GM21529 (cell line): ENCODE measurements around the gene MYBPC3.
"Not testable (repeated sequence)": the region's sequence is repeated elsewhere in the genome, so short reads cannot be mapped to it uniquely, and the experiment has no call there.

Source experiments
- ATAC-seq: cut with Tn5 transposase; IDR thresholded peaks from one replicate; pipeline ENCODE4 v1.9.1; 2021; ENCODE audit not compliant: unreplicated experiment

The MYBPC3 gene

GRCh38 chr11:47326198-47326597 is 26.3 kb downstream of the MYBPC3 start:
- ATAC-seq: no peak

- no peak for ATAC-seq
Observed at GRCh38 chr11:47325271-47326041, 27.0 kb downstream of the MYBPC3 start.

- ATAC-seq: no peak
Observed at GRCh38 chr11:47324520-47324919, 28.0 kb downstream of the MYBPC3 start.

GRCh38 chr11:47318166-47318565 is 34.3 kb downstream of the MYBPC3 start:
- no peak for ATAC-seq

- peak; percentile 86 for ATAC-seq
Observed at GRCh38 chr11:47317064-47317828, 35.3 kb downstream of the MYBPC3 start.

GRCh38 chr11:47316501-47316900 is 36.0 kb downstream of the MYBPC3 start:
- not testable (repeated sequence) for ATAC-seq

- ATAC-seq: no peak
Observed at GRCh38 chr11:47314992-47315391, 37.5 kb downstream of the MYBPC3 start.

- no peak for ATAC-seq
Observed at GRCh38 chr11:47308050-47308823, 44.3 kb downstream of the MYBPC3 start.

GRCh38 chr11:47306484-47306844 is 46.0 kb downstream of the MYBPC3 start:
- ATAC-seq: no peak

- ATAC-seq: no peak
Observed at GRCh38 chr11:47305734-47306483, 46.6 kb downstream of the MYBPC3 start.

GRCh38 chr11:47302853-47303252 is 49.6 kb downstream of the MYBPC3 start:
- no peak for ATAC-seq

- ATAC-seq: no peak
Observed at GRCh38 chr11:47299078-47299477, 53.4 kb downstream of the MYBPC3 start.

- no peak for ATAC-seq
Observed at GRCh38 chr11:47296045-47296444, 56.5 kb downstream of the MYBPC3 start.

GRCh38 chr11:47295385-47295784 is 57.1 kb downstream of the MYBPC3 start:
- no peak for ATAC-seq

- ATAC-seq: no peak
Observed at GRCh38 chr11:47289856-47290255, 62.6 kb downstream of the MYBPC3 start.

- ATAC-seq: no peak
Observed at GRCh38 chr11:47288066-47288465, 64.4 kb downstream of the MYBPC3 start.

GRCh38 chr11:47285969-47286770 is 66.3 kb downstream of the MYBPC3 start:
- no peak for ATAC-seq

GRCh38 chr11:47284151-47284550 is 68.4 kb downstream of the MYBPC3 start:
- no peak for ATAC-seq

GRCh38 chr11:47282462-47282861 is 70.0 kb downstream of the MYBPC3 start:
- ATAC-seq: no peak
